ENCODE data around the gene ELOF1. TPM values are rescaled to one million over a fixed set of nuclear protein-coding genes. Genes with fewer than 3 reads are reported as not detected.
A peak's percentile ranks its signal among the peaks of the same experiment; 100 is the strongest.

ELOF1 gene
- total RNA-seq, 2 donors from 2014 or later = 17.1 to 32.5 TPM

DNA sequence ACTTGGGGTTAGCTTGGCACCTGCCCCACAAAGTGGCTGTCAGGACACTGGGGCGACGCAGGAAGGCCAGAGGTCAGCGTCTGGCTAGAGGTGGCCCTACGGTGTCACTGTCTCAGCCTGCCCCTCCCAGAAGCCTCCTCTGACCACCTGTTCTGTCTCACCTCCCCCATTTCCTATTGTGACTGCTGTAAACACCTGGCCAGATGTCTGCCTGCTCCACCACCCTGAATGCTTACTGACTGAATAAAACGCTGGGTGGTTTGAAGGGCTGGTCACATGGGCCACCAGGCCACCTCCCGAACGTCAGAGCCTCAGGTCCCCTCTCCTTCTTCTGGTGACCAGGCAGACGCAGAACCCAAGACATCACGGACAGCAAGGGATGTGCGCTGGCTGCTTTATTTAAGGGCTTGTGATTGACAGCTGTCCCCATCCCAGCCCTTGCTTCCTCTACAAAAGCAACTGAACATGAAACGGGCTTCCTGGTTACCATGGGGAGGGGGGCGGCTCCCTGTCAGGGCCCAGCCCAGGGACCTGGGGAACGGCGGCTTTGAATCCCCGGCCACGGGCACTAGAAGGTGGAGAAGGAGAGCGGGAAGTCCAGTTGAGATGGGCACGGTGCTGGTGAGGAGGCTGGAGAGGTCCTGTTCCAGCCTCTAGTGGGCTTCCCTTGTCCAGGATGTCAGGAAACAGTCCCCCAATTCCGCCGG is 6.2 kb downstream of the ELOF1 start:
- DNase-seq (ENCODE audit: low spot score) = no peak
- peaks cover 0 to 16% of the 10 kb centered on the region in 2 donors for H3K4me1 ChIP-seq
- no peaks in the 10 kb centered on the region for H3K27me3 ChIP-seq
- H3K27ac ChIP-seq = no peak overlapping the region
- H3K36me3 ChIP-seq = peaks cover 53% of the 10 kb centered on the region
- H3K4me3 ChIP-seq = no peak overlapping the region
- TF ChIP-seq, protein P1, sequence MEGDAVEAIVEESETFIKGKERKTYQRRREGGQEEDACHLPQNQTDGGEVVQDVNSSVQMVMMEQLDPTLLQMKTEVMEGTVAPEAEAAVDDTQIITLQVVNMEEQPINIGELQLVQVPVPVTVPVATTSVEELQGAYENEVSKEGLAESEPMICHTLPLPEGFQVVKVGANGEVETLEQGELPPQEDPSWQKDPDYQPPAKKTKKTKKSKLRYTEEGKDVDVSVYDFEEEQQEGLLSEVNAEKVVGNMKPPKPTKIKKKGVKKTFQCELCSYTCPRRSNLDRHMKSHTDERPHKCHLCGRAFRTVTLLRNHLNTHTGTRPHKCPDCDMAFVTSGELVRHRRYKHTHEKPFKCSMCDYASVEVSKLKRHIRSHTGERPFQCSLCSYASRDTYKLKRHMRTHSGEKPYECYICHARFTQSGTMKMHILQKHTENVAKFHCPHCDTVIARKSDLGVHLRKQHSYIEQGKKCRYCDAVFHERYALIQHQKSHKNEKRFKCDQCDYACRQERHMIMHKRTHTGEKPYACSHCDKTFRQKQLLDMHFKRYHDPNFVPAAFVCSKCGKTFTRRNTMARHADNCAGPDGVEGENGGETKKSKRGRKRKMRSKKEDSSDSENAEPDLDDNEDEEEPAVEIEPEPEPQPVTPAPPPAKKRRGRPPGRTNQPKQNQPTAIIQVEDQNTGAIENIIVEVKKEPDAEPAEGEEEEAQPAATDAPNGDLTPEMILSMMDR (IDR thresholded peaks at IDR 0.05) = no peak
- H3K9me3 ChIP-seq = no peaks in the 10 kb centered on the region

DNA sequence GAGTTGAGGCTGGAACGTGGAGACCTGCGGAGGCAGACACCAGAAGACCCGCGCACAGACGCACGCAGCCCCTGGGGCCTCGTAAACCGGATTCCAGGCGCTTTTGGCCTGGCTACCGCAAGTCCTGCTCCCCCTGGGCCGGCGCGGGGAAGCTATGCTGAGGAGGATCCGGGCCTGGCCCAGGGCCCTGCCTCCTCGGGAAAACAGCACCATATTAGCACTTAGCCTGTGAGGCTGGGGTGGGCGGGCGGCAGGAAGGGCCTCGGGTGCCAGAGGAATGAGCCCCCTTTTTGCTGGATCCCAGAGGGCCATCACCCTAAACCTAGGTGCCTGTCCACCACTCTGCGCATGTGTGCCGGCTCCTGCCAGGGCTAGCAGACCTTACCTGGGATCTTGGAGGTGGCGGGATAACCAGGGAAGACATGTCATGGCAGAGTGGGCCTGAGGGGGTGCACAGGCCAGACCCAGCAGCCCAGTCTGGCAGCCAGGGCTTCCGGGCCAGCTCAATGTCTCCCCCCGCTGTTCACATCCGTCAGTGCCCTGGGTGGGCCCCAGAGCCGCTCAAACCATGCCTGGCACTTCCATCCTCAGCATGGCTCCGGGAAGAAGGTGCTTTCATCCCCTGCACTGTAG is 7.3 kb downstream of the ELOF1 start:
- Histone ChIP-seq H3K27ac (peak overlapping the region in 1 of 2 donors; percentile 42), H3K4me1 (peaks cover 0 to 7% of the 10 kb centered on the region in 2 donors), H3K36me3 (peaks cover 64% of the 10 kb centered on the region), H3K9me3 (no peaks in the 10 kb centered on the region), H3K4me3 (no peak overlapping the region), H3K27me3 (no peaks in the 10 kb centered on the region)
- no peak for DNase-seq (ENCODE audit: low spot score)
- TF ChIP-seq, protein P1 (IDR thresholded peaks at IDR 0.05) = peak; percentile 12 to 32

DNA sequence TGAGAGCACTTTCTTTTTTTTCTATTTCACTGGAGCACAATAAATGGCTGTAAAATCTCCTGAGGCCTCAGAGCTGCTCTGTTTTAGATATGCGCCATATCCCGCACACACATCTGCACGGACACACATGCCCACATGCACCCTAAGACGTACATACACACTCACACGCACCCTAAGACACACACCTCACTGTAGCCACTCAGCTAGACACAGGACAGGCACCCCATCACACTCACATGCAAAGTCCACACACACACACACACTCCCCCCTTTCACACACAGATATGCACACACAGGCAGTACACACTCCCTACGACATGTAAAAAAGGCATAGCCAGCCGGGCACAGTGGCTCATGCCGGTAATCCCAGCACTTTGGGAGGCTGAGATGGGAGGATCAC is 8.8 kb downstream of the ELOF1 start:
- peaks cover 0 to 1% of the 10 kb centered on the region in 2 donors for H3K4me1 ChIP-seq
- no peak overlapping the region for H3K4me3 ChIP-seq
- no peak for DNase-seq (ENCODE audit: low spot score)
- H3K36me3 ChIP-seq = peaks cover 74% of the 10 kb centered on the region
- H3K9me3 ChIP-seq = no peaks in the 10 kb centered on the region
- TF ChIP-seq, protein P1 (IDR thresholded peaks at IDR 0.05) = no peak
- H3K27me3 ChIP-seq = no peaks in the 10 kb centered on the region
- no peak overlapping the region for H3K27ac ChIP-seq

DNA sequence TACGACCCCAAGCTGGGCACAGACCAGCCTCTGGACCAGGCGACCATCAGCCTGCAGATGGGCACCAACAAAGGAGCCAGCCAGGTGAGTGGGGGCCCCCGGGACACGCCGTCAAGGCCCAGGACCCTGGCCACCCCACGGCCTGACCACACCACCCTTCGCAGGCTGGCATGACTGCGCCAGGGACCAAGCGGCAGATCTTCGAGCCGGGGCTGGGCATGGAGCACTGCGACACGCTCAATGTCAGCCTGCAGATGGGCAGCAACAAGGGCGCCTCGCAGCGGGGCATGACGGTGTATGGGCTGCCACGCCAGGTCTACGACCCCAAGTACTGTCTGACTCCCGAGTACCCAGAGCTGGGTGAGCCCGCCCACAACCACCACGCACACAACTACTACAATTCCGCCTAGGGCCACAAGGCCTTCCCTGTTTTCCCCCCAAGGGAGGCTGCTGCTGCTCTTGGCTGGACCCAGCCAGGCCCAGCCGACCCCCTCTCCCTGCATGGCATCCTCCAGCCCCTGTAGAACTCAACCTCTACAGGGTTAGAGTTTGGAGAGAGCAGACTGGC is 9.6 kb downstream of the ELOF1 start:
- H3K36me3 ChIP-seq = peaks cover 75% of the 10 kb centered on the region
- H3K4me1 ChIP-seq = no peaks in the 10 kb centered on the region

DNA sequence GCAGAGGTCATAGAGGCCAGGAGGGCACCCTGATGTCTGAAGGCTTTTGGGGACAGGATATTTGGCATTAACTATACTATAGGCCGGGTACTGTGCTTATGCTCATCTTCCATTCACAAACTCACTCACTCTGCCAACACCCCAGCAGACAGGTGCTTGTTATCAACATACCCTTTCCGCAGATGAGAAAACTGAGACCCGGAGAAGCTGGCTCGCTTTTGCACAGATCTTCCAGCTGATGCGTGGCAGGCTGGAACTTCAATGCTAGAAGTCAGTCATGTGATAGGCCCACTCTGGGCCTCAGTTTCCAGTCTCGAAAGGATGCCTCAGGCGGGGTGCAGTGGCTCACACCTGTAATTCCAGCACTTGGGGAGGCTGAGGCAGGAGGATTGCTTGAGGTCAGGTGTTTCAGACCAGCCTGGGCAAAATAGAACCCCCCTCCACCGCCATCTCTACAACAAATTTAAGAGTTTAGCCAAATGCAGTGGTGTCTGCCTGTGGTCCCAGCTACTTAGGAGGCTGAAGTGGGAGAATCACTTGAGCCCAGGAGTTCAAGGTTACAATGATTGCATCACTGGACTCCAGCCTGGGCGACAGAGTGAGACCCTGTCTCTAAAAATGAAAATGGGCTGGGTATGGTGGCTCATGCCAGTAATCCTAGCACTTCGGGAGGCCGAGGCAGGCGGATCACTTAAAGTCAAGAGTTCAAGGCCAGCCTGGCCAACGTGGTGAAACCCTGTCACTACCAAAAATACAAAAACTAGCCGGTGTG is 10.9 kb downstream of the ELOF1 start:
- Histone ChIP-seq H3K4me3 (no peak overlapping the region), H3K27me3 (no peaks in the 10 kb centered on the region), H3K9me3 (no peaks in the 10 kb centered on the region), H3K36me3 (peaks cover 68% of the 10 kb centered on the region), H3K27ac (no peak overlapping the region), H3K4me1 (no peaks in the 10 kb centered on the region)
- TF ChIP-seq, protein P1 (IDR thresholded peaks at IDR 0.05) = no peak
- no peak for DNase-seq (ENCODE audit: low spot score)

More for the DNA sequence above, 9.6 kb downstream of the ELOF1 start:
- Histone ChIP-seq H3K9me3 (no peaks in the 10 kb centered on the region), H3K27me3 (no peaks in the 10 kb centered on the region), H3K27ac (no peak overlapping the region), H3K4me3 (no peak overlapping the region)
- TF ChIP-seq, protein P1 (IDR thresholded peaks at IDR 0.05) = no peak
- no peak for DNase-seq (ENCODE audit: low spot score)

Measured in right atrium auricular region (tissue), 2 donors.